ENCODE data around the gene ADAM19. TPM values are rescaled to one million over a fixed set of nuclear protein-coding genes. Genes with fewer than 3 reads are reported as not detected.
A peak's percentile ranks its signal among the peaks of the same experiment; 100 is the strongest.

Gene ADAM19
- 10 to 100 TPM in 1 of 4 donors, 1 to 10 TPM in 3; 8.3 to 10.3 (median 9.9) TPM for polyA plus RNA-seq (ENCODE audit: insufficient read length in 4 of 4)

GRCh38 chr5:157575381-157576020, at the start of gene ADAM19:
ADAM19 (minus strand) TSS chr5:157575775; CDS start chr5:157575696, 79 bp downstream.
- DNase-seq (ENCODE audit: low read depth in 4 of 4, low spot score in 2 of 4) = peak in 3 of 4 donors; percentile 43 to 66 (median 50)

GRCh38 chr5:157624144-157624543, 48.6 kb upstream of the ADAM19 start:
- no peak for DNase-seq (ENCODE audit: low read depth in 4 of 4, low spot score in 2 of 4)

GRCh38 chr5:157620776-157621175, 45.2 kb upstream of the ADAM19 start:
- no peak for DNase-seq (ENCODE audit: low read depth in 4 of 4, low spot score in 2 of 4)

- no peak for DNase-seq (ENCODE audit: low read depth in 4 of 4, low spot score in 2 of 4)
Measured at GRCh38 chr5:157618191-157618765, 42.7 kb upstream of the ADAM19 start.

- no peak for DNase-seq (ENCODE audit: low read depth in 4 of 4, low spot score in 2 of 4)
Measured at GRCh38 chr5:157616785-157617184, 41.2 kb upstream of the ADAM19 start.

- DNase-seq (ENCODE audit: low read depth in 4 of 4, low spot score in 2 of 4) = no peak
Measured at GRCh38 chr5:157613385-157614245, 38.0 kb upstream of the ADAM19 start.

- no peak for DNase-seq (ENCODE audit: low read depth in 4 of 4, low spot score in 2 of 4)
Measured at GRCh38 chr5:157612581-157612980, 37.0 kb upstream of the ADAM19 start.

GRCh38 chr5:157611571-157612476, 36.2 kb upstream of the ADAM19 start:
- DNase-seq (ENCODE audit: low read depth in 4 of 4, low spot score in 2 of 4) = peak in 1 of 4 donors; percentile 10

- DNase-seq (ENCODE audit: low read depth in 4 of 4, low spot score in 2 of 4) = no peak
Measured at GRCh38 chr5:157610990-157611389, 35.4 kb upstream of the ADAM19 start.

- DNase-seq (ENCODE audit: low read depth in 4 of 4, low spot score in 2 of 4) = no peak
Measured at GRCh38 chr5:157608972-157609565, 33.5 kb upstream of the ADAM19 start.

GRCh38 chr5:157607371-157608161, 32.0 kb upstream of the ADAM19 start:
- DNase-seq (ENCODE audit: low read depth in 4 of 4, low spot score in 2 of 4) = no peak

- DNase-seq (ENCODE audit: low read depth in 4 of 4, low spot score in 2 of 4) = no peak
Measured at GRCh38 chr5:157606046-157606445, 30.5 kb upstream of the ADAM19 start.

GRCh38 chr5:157603333-157604190, 28.0 kb upstream of the ADAM19 start:
- DNase-seq (ENCODE audit: low read depth in 4 of 4, low spot score in 2 of 4) = no peak

GRCh38 chr5:157602505-157602904, 26.9 kb upstream of the ADAM19 start:
- no peak for DNase-seq (ENCODE audit: low read depth in 4 of 4, low spot score in 2 of 4)

- DNase-seq (ENCODE audit: low read depth in 4 of 4, low spot score in 2 of 4) = no peak
Measured at GRCh38 chr5:157600252-157600651, 24.7 kb upstream of the ADAM19 start.

- DNase-seq (ENCODE audit: low read depth in 4 of 4, low spot score in 2 of 4) = no peak
Measured at GRCh38 chr5:157599565-157599964, 24.0 kb upstream of the ADAM19 start.

- DNase-seq (ENCODE audit: low read depth in 4 of 4, low spot score in 2 of 4) = no peak
Measured at GRCh38 chr5:157598350-157598936, 22.9 kb upstream of the ADAM19 start.

- DNase-seq (ENCODE audit: low read depth in 4 of 4, low spot score in 2 of 4) = no peak
Measured at GRCh38 chr5:157597277-157597676, 21.7 kb upstream of the ADAM19 start.
